HFF-Myc (cell line): ENCODE measurements around the gene MPI.

Experiments used
- DNase-seq: peaks from one replicate; pipeline ENCODE4 v3.0.0-alpha.2; 2011; ENCODE audit warnings: low read depth; ENCODE audit errors: extremely low read depth
- H3K4me3 ChIP-seq: replicated peaks from 2 replicates; pipeline ENCODE4 v1.5.1; 2011; ENCODE audit warnings: low read depth, mild to moderate bottlenecking, control low read depth, low read length
- TF ChIP-seq, protein P1 (sequence below): IDR thresholded peaks from 2 replicates; pipeline ENCODE4 v1.5.1; 2012; ENCODE audit warnings: mild to moderate bottlenecking, low read depth, low read length, control low read depth; ENCODE audit errors: missing control alignments

MPI gene

DNA sequence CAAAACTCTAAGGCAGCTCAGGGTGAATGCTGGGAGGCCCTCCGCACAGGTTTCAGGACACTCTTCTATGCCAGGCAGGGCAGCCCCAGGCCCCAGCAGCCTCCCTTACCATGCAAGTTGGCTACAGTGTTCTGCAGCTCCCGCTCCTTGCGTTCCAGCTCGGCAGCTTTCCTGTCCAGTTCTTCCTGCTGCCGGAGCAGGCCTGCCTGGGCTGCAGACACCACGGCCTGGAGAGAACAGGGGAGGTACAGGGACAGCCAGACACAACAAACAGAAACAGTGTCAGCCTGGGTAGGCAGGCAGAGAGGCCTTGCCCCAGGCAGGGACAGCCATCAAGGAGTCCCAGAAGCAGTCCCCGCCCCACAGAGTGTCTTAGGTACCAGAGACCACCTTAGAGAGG is 37.9 kb upstream of the MPI start:
- TF ChIP-seq, protein P1, sequence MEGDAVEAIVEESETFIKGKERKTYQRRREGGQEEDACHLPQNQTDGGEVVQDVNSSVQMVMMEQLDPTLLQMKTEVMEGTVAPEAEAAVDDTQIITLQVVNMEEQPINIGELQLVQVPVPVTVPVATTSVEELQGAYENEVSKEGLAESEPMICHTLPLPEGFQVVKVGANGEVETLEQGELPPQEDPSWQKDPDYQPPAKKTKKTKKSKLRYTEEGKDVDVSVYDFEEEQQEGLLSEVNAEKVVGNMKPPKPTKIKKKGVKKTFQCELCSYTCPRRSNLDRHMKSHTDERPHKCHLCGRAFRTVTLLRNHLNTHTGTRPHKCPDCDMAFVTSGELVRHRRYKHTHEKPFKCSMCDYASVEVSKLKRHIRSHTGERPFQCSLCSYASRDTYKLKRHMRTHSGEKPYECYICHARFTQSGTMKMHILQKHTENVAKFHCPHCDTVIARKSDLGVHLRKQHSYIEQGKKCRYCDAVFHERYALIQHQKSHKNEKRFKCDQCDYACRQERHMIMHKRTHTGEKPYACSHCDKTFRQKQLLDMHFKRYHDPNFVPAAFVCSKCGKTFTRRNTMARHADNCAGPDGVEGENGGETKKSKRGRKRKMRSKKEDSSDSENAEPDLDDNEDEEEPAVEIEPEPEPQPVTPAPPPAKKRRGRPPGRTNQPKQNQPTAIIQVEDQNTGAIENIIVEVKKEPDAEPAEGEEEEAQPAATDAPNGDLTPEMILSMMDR = no peak

DNA sequence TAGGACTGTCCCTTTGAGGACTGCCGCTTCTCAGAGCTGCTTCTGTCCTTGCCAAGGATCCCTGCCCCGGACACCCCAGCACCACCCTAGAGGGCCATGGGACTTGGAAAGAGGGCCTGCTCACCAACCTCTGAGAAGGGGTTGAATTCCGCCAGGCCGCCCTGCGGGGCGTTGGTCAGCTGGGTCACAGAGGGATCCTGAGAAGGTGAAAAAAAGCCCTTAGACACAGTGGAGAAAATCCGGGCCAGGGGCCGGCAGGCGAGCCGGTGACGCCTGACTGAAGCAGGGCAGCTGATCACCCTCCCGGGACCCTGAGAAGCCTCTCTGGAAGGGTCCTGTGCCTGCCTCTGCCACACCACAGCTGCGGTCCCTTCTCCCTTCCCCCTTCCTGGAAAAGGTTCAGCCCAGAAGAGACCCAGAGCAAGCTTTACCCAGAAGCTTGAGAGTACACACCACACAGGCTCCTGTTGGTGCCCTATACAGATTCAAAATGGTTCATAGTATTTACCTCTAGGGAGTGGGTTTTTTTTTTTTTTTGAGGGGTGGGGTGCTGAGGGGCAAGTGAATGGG is 35.3 kb upstream of the MPI start:
- H3K4me3 ChIP-seq = no peak overlapping the region
- DNase-seq = no peak
- TF ChIP-seq, protein P1 = no peak

More for the DNA sequence above, 37.9 kb upstream of the MPI start:
- no peak overlapping the region for H3K4me3 ChIP-seq
- DNase-seq = no peak

DNA sequence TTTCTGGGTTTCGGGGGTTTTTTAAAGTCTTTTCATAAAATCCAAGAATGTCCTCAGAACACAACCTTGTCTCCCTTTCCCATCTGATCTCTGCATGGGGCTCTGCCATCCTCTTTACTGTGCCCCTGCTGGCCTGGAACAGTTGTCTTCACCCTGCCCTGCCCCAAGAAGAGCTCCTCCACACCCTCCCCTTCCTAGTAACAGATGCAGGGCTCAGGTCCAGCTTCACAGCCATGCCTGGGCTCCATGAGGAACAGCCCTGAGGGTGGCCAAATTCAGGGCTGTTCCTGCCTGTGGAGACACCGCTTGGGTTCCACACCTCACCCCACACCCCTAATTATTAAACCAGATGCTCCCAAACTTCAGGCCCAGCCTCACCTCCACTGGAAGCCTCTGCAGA is 34.0 kb upstream of the MPI start:
- no peak for DNase-seq
- no peak overlapping the region for H3K4me3 ChIP-seq
- TF ChIP-seq, protein P1 = no peak

DNA sequence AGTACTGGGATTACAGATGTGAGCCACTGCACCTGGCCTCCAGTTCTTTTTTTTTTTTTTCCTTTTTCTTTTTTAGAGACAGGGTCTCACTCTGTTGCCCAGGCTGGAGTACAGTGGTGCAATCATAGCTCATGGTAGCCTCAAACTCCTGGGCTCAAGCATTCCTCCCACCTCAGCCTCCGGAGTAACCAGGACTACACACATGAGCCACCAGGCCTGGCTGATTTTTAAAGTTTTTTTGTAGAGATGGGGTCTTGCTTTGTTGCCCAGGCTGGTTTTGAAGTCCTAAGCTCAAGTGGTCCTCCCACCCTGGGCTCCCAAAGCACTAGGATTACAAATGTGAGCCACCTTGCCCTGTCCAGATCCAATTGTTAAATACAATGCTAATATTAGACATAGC is 33.3 kb upstream of the MPI start:
- no peak overlapping the region for H3K4me3 ChIP-seq
- DNase-seq = no peak
- TF ChIP-seq, protein P1 = no peak

DNA sequence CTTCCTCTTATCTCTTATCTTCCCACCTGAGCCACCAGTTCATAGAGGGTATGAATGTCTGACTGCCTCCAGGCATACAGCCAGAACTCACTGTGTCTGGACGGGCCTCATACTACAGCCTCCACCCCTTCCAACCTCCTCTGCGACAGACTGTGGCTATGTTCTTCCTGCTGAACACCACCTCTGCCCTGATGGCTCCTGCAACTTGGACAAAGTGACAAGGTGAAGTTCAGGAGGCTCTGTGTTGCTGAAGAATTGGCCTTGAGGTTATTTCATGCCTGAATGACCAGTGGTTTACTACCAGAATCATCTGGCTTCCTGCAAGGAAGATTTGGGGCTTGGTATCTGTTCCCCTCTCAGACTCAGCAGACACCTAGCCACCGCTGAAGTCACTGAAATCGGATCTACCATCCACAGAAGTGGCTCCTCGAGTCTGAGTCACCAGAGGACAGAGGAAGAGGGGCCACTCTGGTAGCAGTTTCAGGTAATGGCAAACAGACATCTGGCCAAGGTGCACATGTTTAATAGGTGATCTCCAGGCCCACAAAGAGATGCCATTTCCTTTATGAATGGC is 32.7 kb upstream of the MPI start:
- TF ChIP-seq, protein P1 = no peak
- no peak overlapping the region for H3K4me3 ChIP-seq
- no peak for DNase-seq

DNA sequence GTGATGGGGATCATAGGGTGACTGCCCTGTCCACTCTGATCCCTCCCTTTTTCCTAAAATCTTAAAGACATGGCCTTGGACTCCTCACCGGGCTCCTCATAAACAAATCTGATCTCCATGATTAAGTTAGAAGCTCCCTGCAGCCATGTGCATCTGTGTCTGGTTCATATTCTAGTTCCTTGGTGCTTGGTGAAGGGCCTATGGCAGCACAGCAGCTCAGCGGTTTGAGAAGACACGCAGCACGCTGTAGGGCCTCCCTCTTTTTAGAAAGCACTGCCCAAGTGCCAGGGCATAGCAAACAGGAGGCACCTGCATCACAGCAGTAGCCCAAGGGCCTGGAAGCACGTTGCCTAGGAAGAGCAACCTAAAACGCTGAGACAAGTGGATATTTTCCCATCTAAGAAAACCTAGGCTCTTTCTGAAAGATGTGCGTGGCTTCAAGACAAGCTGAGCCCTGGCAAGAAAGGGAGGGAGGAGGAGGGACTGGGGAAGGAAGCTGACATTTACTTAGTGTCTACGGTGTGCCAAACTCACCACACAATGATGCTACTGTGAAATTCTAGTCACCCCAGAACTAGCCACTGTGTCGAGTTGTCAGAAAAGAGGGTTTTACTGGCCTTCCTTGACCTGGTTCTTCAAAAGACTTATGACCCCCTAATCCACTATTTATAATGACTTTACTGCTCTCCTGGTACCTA is 32.0 kb upstream of the MPI start:
- TF ChIP-seq, protein P1 = no peak
- no peak overlapping the region for H3K4me3 ChIP-seq
- no peak for DNase-seq
